Activated T-helper 17 cell treated with anti-CD3 and anti-CD28 coated beads, Interleukin-2, amount 50 U/mL, for 72 hours (primary cell): ENCODE results near the gene GBGT1. TPM values are rescaled to one million over a fixed set of nuclear protein-coding genes. Genes with fewer than 3 reads are reported as not detected.

Experiments used
- ATAC-seq: fragments of 150-1000 bp; cut with Tn5 transposase; replicated peaks from 2 replicates; pipeline ENCODE4 v1.10.0; 2021; ENCODE audit warnings: mild to moderate bottlenecking, moderate library complexity
- H3K27ac Mint-ChIP-seq: one replicate; pipeline ENCODE4 v1.8.0; 2022; ENCODE audit warnings: mixed read lengths
- H3K27me3 Mint-ChIP-seq: one replicate; pipeline ENCODE4 v1.8.0; 2022; ENCODE audit warnings: mixed read lengths
- H3K36me3 Mint-ChIP-seq: one replicate; pipeline ENCODE4 v1.8.0; 2022; ENCODE audit warnings: low read depth, mild to moderate bottlenecking, mixed read lengths
- H3K4me1 Mint-ChIP-seq: one replicate; pipeline ENCODE4 v1.8.0; 2022; ENCODE audit warnings: mixed read lengths
- H3K4me3 Mint-ChIP-seq: one replicate; pipeline ENCODE4 v1.8.0; 2022; ENCODE audit warnings: mild to moderate bottlenecking, mixed read lengths
- H3K9me3 Mint-ChIP-seq: one replicate; pipeline ENCODE4 v1.8.0; 2022; ENCODE audit warnings: mixed read lengths
- total RNA-seq, 2 donors: library from RNA; stranded (reverse); gene quantifications; one replicate each; pipeline ENCODE4 v1.2.3, GENCODE V29; 2022

Gene GBGT1
- total RNA-seq, 2 donors from 2014 or later: 2.8 to 7.2 TPM

DNA sequence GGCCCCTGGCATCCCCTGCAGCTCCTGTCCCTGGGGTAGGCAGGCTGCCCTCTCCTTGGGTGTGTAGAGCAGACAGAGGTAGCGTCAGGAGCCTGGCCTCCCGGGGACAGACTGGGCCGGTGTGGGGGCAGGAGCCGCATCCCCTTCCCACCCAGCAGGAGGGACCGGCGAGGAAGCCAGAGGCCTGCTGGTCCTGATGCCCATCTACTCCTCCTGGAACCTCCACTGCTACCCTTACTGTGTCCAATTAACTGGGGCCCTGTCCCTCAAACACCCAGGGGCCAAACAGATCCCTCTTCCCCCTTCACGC, 58.3 kb downstream of the GBGT1 start:
- no peak for ATAC-seq
- H3K27ac Mint-ChIP-seq: no peak overlapping the region

DNA sequence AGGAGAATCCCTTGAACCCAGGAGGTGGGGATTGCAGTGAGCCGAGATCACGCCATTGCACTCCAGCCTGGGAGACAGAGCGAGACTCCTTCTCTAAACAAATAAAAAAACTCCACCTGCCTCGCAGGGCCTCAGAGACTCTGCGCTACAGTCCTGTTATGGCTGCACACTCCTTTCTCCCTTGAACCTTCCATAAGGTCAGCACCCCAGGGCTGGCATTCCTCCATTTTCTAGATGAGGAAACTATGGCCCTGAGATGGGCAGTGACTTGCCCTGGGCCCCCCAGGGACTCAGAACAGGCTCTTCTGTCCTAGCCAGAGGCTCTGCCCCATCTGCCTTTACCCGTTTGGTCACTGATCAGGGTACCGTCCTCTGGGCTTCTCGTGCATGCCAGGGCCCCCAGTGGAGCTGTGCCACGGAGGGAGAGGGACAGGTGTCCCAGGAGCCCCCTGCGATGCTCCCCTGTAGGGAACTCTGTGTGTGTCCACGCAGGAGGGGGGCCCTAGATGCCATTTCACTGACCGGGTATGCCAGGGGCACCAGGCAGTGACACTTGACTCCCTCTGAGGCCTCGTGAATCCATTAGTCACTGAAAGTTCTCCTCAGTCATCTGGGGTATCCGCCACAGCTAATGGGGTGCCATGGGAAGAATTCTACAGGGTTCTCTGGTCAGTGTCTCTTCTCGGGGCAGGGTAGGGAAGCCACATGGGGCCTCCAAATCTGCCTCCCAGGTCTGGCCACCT, 58.8 kb downstream of the GBGT1 start:
- Mint-ChIP-seq H3K4me3 (no peak overlapping the region), H3K9me3 (no peaks in the 10 kb centered on the region), H3K36me3 (peaks cover 93% of the 10 kb centered on the region), H3K27ac (no peak overlapping the region), H3K27me3 (no peaks in the 10 kb centered on the region), H3K4me1 (no peaks in the 10 kb centered on the region)
- no peak for ATAC-seq

More for the DNA sequence above, 58.3 kb downstream of the GBGT1 start:
- Mint-ChIP-seq H3K4me1 (no peaks in the 10 kb centered on the region), H3K36me3 (peaks cover 93% of the 10 kb centered on the region), H3K4me3 (no peak overlapping the region), H3K9me3 (no peaks in the 10 kb centered on the region), H3K27me3 (no peaks in the 10 kb centered on the region)

- Mint-ChIP-seq H3K4me3 (no peak overlapping the region), H3K9me3 (no peaks in the 10 kb centered on the region), H3K27ac (no peak overlapping the region), H3K4me1 (no peaks in the 10 kb centered on the region), H3K36me3 (peaks cover 93% of the 10 kb centered on the region), H3K27me3 (no peaks in the 10 kb centered on the region)
- ATAC-seq: no peak
Observed at GRCh38 chr9:133103987-133104505, 59.7 kb downstream of the GBGT1 start.

GRCh38 chr9:133103183-133103986, 60.3 kb downstream of the GBGT1 start:
- peak; percentile 56 for ATAC-seq

More at GRCh38 chr9:133103183-133103986, 60.3 kb downstream of the GBGT1 start:
- Mint-ChIP-seq H3K4me1 (no peaks in the 10 kb centered on the region), H3K9me3 (no peaks in the 10 kb centered on the region), H3K27me3 (no peaks in the 10 kb centered on the region), H3K36me3 (peaks cover 93% of the 10 kb centered on the region), H3K27ac (peak overlapping the region; percentile 82), H3K4me3 (no peak overlapping the region)

Other genes with a start within 250 kb of the GBGT1 start
- 10 to 100 TPM; 31.2 to 45.4 TPM for gene TSC1, start 219.3 kb downstream of the GBGT1 start, total RNA-seq
- not detected for gene GFI1B, start 185.2 kb downstream of the GBGT1 start, total RNA-seq
- gene GTF3C5, start 132.9 kb downstream of the GBGT1 start, total RNA-seq: 100 to 1,000 TPM in 1 of 2 donors, 10 to 100 TPM in 1; 83.3 to 118 TPM
- 1 to 10 TPM; 1.2 to 4.2 TPM for gene CEL, start 101.9 kb downstream of the GBGT1 start, total RNA-seq
- gene RALGDS, start 42.7 kb downstream of the GBGT1 start, total RNA-seq: 100 to 1,000 TPM; 101 to 156 TPM
- not detected for gene OBP2B, start 45.3 kb upstream of the GBGT1 start, total RNA-seq
- gene ABO, start 111.3 kb upstream of the GBGT1 start, total RNA-seq: not detected
- 10 to 100 TPM; 17.4 to 26.3 TPM for gene SURF6, start 172.3 kb upstream of the GBGT1 start, total RNA-seq
- 10 to 100 TPM; 21.3 to 29.9 TPM for gene MED22, start 184.2 kb upstream of the GBGT1 start, total RNA-seq
- gene RPL7A, start 184.3 kb upstream of the GBGT1 start, total RNA-seq: 1,000 to 10,000 TPM; 3,005 to 3,350 TPM
- gene SURF1, start 192.6 kb upstream of the GBGT1 start, total RNA-seq: 10 to 100 TPM; 13.9 to 25.4 TPM
- gene SURF2, start 192.6 kb upstream of the GBGT1 start, total RNA-seq: 10 to 100 TPM in 1 of 2 donors, 1 to 10 TPM in 1; 7.0 to 17.3 TPM
- gene SURF4, start 212.1 kb upstream of the GBGT1 start, total RNA-seq: 100 to 1,000 TPM; 315 to 380 TPM
- under 1 TPM in 1 of 2 donors, not detected in 1; 0.77 TPM for gene STKLD1, start 212.5 kb upstream of the GBGT1 start, total RNA-seq